HG02588 (cell line): ENCODE measurements around the gene PSMG2.
"Not testable (repeated sequence)": the region's sequence is repeated elsewhere in the genome, so short reads cannot be mapped to it uniquely, and the experiment has no call there.

Source experiments
- ATAC-seq: cut with Tn5 transposase; IDR thresholded peaks from one replicate; pipeline ENCODE4 v1.9.1; 2021; ENCODE audit warnings: mild to moderate bottlenecking, moderate library complexity; ENCODE audit not compliant: unreplicated experiment

PSMG2 gene

GRCh38 chr18:12721495-12722275, 18.8 kb downstream of the PSMG2 start:
- no peak for ATAC-seq

- ATAC-seq, result no peak
These were observed 19.9 kb downstream of the PSMG2 start for GRCh38 chr18:12722731-12723130.

- no peak for ATAC-seq
These were observed 23.5 kb downstream of the PSMG2 start for GRCh38 chr18:12726331-12726730.

- no peak for ATAC-seq
These were observed 24.1 kb downstream of the PSMG2 start for GRCh38 chr18:12726774-12727550.

GRCh38 chr18:12737243-12737902, 34.5 kb downstream of the PSMG2 start:
- no peak for ATAC-seq

GRCh38 chr18:12741351-12741750, 38.5 kb downstream of the PSMG2 start:
- ATAC-seq, result no peak

- no peak for ATAC-seq
These were observed 39.6 kb downstream of the PSMG2 start for GRCh38 chr18:12742453-12742852.

GRCh38 chr18:12744103-12744502, 41.3 kb downstream of the PSMG2 start:
- ATAC-seq, result no peak

- ATAC-seq, result no peak
These were observed 42.4 kb downstream of the PSMG2 start for GRCh38 chr18:12745095-12745795.

GRCh38 chr18:12747530-12748315, 44.9 kb downstream of the PSMG2 start:
- ATAC-seq, result no peak

GRCh38 chr18:12748671-12749070, 45.8 kb downstream of the PSMG2 start:
- no peak for ATAC-seq

- no peak for ATAC-seq
These were observed 46.3 kb downstream of the PSMG2 start for GRCh38 chr18:12749121-12749520.

- ATAC-seq, result no peak
These were observed 47.4 kb downstream of the PSMG2 start for GRCh38 chr18:12750076-12750714.

GRCh38 chr18:12750715-12751502, 48.1 kb downstream of the PSMG2 start:
- ATAC-seq, result no peak

GRCh38 chr18:12751503-12751884, 48.7 kb downstream of the PSMG2 start:
- no peak for ATAC-seq

GRCh38 chr18:12751891-12752290, 49.0 kb downstream of the PSMG2 start:
- no peak for ATAC-seq

- no peak for ATAC-seq
These were observed 51.7 kb downstream of the PSMG2 start for GRCh38 chr18:12754511-12754910.

- ATAC-seq, result not testable (repeated sequence)
These were observed 52.8 kb downstream of the PSMG2 start for GRCh38 chr18:12755606-12756005.

GRCh38 chr18:12756619-12757239, 53.9 kb downstream of the PSMG2 start:
- ATAC-seq, result not testable (repeated sequence)
